Natural killer cell (primary cell): ENCODE data around the gene TBX15. TPM values are rescaled to one million over a fixed set of nuclear protein-coding genes. Genes with fewer than 3 reads are reported as not detected.

Experiments
- ATAC-seq, 3 donors: fragments of 150-1000 bp in 2 of 3; fragments of 200-7000 bp in 1 of 3; cut with Tn5 transposase; 1 replicate in 1 of 3; 2 replicates in 2 of 3; pipeline ENCODE4 v1.10.0; 2021; ENCODE audit warnings: mild to moderate bottlenecking in 2 of 3, moderate library complexity in 2 of 3
- DNase-seq, 2 donors: peaks; one replicate each; pipeline versions ENCODE4 v3.0.0 to v3.0.0-alpha.2; 2013 to 2021; ENCODE audit warnings: mixed read lengths in 1 of 2
- H3K27ac ChIP-seq: one replicate; pipeline ENCODE4 v1.5.1; 2013; ENCODE audit warnings: mild to moderate bottlenecking, low read length
- H3K27me3 ChIP-seq: one replicate; pipeline ENCODE4 v1.6.1; 2013; ENCODE audit warnings: low read length; ENCODE audit not compliant: control insufficient read depth, insufficient read depth
- H3K36me3 ChIP-seq: one replicate; pipeline ENCODE4 v1.6.1; 2013; ENCODE audit warnings: low read length; ENCODE audit not compliant: control insufficient read depth, insufficient read depth
- H3K4me1 ChIP-seq: one replicate; pipeline ENCODE4 v1.6.1; 2013; ENCODE audit warnings: low read length; ENCODE audit not compliant: control insufficient read depth, insufficient read depth
- H3K4me3 ChIP-seq: one replicate; pipeline ENCODE4 v1.5.1; 2013; ENCODE audit warnings: low read length
- H3K9me3 ChIP-seq: one replicate; pipeline ENCODE4 v1.6.1; 2013; ENCODE audit warnings: low read length; ENCODE audit not compliant: control insufficient read depth, insufficient read depth
- H3K27ac Mint-ChIP-seq, 2 donors: one replicate each; pipeline ENCODE4 v1.8.0; 2022; ENCODE audit warnings: mild to moderate bottlenecking in 2 of 2, mixed read lengths in 2 of 2, moderate library complexity in 1 of 2
- H3K27me3 Mint-ChIP-seq, 2 donors: one replicate each; pipeline ENCODE4 v1.8.0; 2022; ENCODE audit warnings: low read depth in 2 of 2, mixed read lengths in 2 of 2
- H3K36me3 Mint-ChIP-seq: one replicate; pipeline ENCODE4 v1.8.0; 2022; ENCODE audit warnings: mixed read lengths
- H3K4me1 Mint-ChIP-seq, 2 donors: one replicate each; pipeline ENCODE4 v1.8.0; 2022; ENCODE audit warnings: mixed read lengths in 2 of 2
- H3K4me3 Mint-ChIP-seq: one replicate; pipeline ENCODE4 v1.8.0; 2022; ENCODE audit warnings: mild to moderate bottlenecking, moderate library complexity, mixed read lengths
- H3K9me3 Mint-ChIP-seq, 2 donors: one replicate each; pipeline ENCODE4 v1.8.0; 2022; ENCODE audit warnings: mixed read lengths in 2 of 2
- WGBS: methylation state at CpG from one replicate; pipeline ENCODE4 v1.1.7; 2013; ENCODE audit warnings: missing lambda C conversion rate; ENCODE audit not compliant: insufficient coverage; 5-methylcytosine and 5-hydroxymethylcytosine counted together
- intact Hi-C: fragments of 100-400 bp; cut with micrococcal nuclease; formaldehyde crosslinking; loops from one replicate; pipeline ENCODE4 v1.14.2; 2022
- total RNA-seq, 4 donors: library from RNA; stranded (reverse); fragments of 120-200 nt in 1 of 4; gene quantifications; one replicate each; pipeline versions ENCODE4 v1.2.3 to v1.2.4, GENCODE V29; 2013 to 2022
- TF ChIP-seq, protein P1 (sequence below): fragments of 200-600 bp; IDR thresholded peaks from one replicate; pipeline ENCODE4 v1.8.0; 2022; ENCODE audit warnings: antibody characterized with exemption

The TBX15 gene
- total RNA-seq, 3 donors from 2014 or later (not counting 1 experiment from before 2014, with no cell fraction given) = not detected

DNA sequence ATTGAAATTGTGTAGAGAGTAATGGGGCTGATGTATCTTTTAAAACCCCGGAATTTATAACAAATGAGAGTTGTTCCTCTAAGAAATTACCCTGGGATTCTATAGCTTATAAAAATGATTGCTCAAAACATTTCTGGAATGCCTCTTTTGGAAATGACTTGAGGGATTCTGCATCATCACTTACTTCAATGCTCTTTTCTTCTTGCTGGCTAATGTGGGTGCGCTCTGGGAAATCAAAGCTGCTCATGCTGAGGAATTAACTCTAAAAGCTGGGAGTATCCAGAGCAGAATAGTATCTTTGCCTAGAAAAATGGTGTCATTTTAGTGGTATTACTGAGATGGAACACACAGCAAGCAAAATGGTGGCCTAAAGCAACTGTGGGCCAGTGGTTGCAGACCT lies 23.0 kb upstream of the TBX15 start:
- Mint-ChIP-seq H3K27me3 (peaks cover 38 to 45% of the 10 kb centered on the region in 2 donors), H3K36me3 (peaks cover 27% of the 10 kb centered on the region), H3K4me3 (no peak overlapping the region), H3K27ac (no peak overlapping the region), H3K4me1 (peaks cover 11 to 13% of the 10 kb centered on the region in 2 donors), H3K9me3 (peaks cover 4 to 10% of the 10 kb centered on the region in 2 donors)
- no peaks in the 10 kb centered on the region for H3K36me3 ChIP-seq
- H3K27ac ChIP-seq = no peak overlapping the region
- intact Hi-C loops = no loop called here
- H3K27me3 ChIP-seq = peaks cover 26% of the 10 kb centered on the region
- TF ChIP-seq, protein P1, sequence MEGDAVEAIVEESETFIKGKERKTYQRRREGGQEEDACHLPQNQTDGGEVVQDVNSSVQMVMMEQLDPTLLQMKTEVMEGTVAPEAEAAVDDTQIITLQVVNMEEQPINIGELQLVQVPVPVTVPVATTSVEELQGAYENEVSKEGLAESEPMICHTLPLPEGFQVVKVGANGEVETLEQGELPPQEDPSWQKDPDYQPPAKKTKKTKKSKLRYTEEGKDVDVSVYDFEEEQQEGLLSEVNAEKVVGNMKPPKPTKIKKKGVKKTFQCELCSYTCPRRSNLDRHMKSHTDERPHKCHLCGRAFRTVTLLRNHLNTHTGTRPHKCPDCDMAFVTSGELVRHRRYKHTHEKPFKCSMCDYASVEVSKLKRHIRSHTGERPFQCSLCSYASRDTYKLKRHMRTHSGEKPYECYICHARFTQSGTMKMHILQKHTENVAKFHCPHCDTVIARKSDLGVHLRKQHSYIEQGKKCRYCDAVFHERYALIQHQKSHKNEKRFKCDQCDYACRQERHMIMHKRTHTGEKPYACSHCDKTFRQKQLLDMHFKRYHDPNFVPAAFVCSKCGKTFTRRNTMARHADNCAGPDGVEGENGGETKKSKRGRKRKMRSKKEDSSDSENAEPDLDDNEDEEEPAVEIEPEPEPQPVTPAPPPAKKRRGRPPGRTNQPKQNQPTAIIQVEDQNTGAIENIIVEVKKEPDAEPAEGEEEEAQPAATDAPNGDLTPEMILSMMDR = no peak
- peaks cover 8% of the 10 kb centered on the region for H3K9me3 ChIP-seq
- ATAC-seq (no peak), DNase-seq (no peak)
- H3K4me3 ChIP-seq = no peak overlapping the region
- WGBS = 100% methylated on average over 2 of the region's 2 CpGs
- H3K4me1 ChIP-seq = peaks cover 14% of the 10 kb centered on the region

DNA sequence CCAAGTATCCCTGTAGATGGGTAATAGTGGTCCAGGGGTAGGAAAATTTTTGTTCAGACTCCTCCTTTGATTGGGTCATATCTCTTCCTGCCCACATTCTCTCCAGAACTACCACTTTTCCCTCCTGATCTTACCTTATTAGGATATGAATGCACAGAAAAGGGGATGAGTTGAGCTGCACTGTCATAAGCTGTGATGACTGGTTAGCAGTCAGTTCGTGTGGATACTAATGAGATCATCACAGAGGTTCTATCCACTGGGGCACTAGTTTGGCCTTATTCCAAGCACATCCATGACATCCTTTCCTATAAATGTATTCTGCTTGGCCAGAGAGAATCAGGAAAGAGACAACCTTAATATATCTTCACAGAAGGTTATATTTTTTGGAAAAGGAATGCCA lies 22.1 kb upstream of the TBX15 start:
- Histone ChIP-seq H3K9me3 (peaks cover 8% of the 10 kb centered on the region), H3K36me3 (no peaks in the 10 kb centered on the region), H3K4me1 (peaks cover 14% of the 10 kb centered on the region), H3K4me3 (no peak overlapping the region), H3K27me3 (peaks cover 33% of the 10 kb centered on the region), H3K27ac (no peak overlapping the region)
- intact Hi-C loops = no loop called here
- Mint-ChIP-seq H3K27me3 (peaks cover 42 to 54% of the 10 kb centered on the region in 2 donors), H3K27ac (no peak overlapping the region), H3K4me1 (peaks cover 11 to 13% of the 10 kb centered on the region in 2 donors), H3K9me3 (peaks cover 4 to 10% of the 10 kb centered on the region in 2 donors), H3K36me3 (peaks cover 27% of the 10 kb centered on the region), H3K4me3 (no peak overlapping the region)
- 78% methylated on average over 1 of the region's 1 CpG for WGBS
- no peak for DNase-seq
- peak in 1 of 3 donors; percentile 21 for ATAC-seq
- TF ChIP-seq, protein P1 = no peak

DNA sequence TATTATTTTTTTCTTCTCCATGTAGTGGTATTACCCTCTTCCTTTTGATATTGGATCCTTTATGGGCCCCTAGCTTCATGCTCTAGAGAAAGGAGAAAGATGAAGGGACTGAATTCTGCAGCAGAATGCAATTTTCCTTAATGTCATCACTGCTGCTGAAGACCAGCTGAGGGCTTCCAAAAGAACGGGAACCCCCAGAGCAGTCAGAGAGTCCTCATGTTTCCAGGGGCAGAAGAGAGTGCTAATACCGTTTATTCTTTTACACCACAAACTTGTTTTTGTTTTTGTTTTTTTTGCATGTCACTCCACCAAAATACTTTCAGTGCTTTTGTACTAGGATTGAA lies 21.1 kb upstream of the TBX15 start:
- intact Hi-C loops = no loop called here
- H3K4me3 Mint-ChIP-seq = peak overlapping the region; percentile 29
- peaks cover 45 to 63% of the 10 kb centered on the region in 2 donors for H3K27me3 Mint-ChIP-seq
- H3K9me3 Mint-ChIP-seq = peaks cover 4 to 5% of the 10 kb centered on the region in 2 donors
- Histone ChIP-seq H3K9me3 (peaks cover 8% of the 10 kb centered on the region), H3K27me3 (peaks cover 41% of the 10 kb centered on the region), H3K4me3 (no peak overlapping the region), H3K36me3 (no peaks in the 10 kb centered on the region), H3K4me1 (peaks cover 14% of the 10 kb centered on the region), H3K27ac (no peak overlapping the region)
- no peak overlapping the region for H3K27ac Mint-ChIP-seq
- TF ChIP-seq, protein P1 = no peak
- DNase-seq (no peak), ATAC-seq (no peak)
- 0% methylated on average over 2 of the region's 2 CpGs for WGBS
- H3K36me3 Mint-ChIP-seq = peaks cover 27% of the 10 kb centered on the region
- peaks cover 11 to 13% of the 10 kb centered on the region in 2 donors for H3K4me1 Mint-ChIP-seq
